Measurements from ENCODE around the gene TSSK6.

Gene TSSK6

GRCh38 chr19:19514215-19514657 is 1.1 kb downstream of the TSSK6 start:
- H3K4me3 ChIP-seq (ENCODE audit: low read depth, low read length, poor library complexity, severe bottlenecking) = no peak overlapping the region
- peaks cover 27% of the 10 kb centered on the region for H3K79me2 ChIP-seq (ENCODE audit: insufficient read depth, low read length)
- H3K4me1 ChIP-seq (ENCODE audit: insufficient read depth, low read length, severe bottlenecking) = peaks cover 27% of the 10 kb centered on the region
- H2AFZ ChIP-seq (ENCODE audit: low read length) = no peak overlapping the region
- H3K4me2 ChIP-seq (ENCODE audit: low read length) = no peak overlapping the region
- no peaks in the 10 kb centered on the region for H4K20me1 ChIP-seq (ENCODE audit: insufficient read depth, low read length)
- H3K9me3 ChIP-seq (ENCODE audit: low read length) = no peaks in the 10 kb centered on the region
- H3K27ac ChIP-seq (ENCODE audit: low read depth, low read length, poor library complexity, severe bottlenecking) = no peak overlapping the region
- H3K9ac ChIP-seq (ENCODE audit: low read length) = no peak overlapping the region
- H3K9me2 ChIP-seq (ENCODE audit: low read depth, low read length) = no peaks in the 10 kb centered on the region
- no peaks in the 10 kb centered on the region for H3K27me3 ChIP-seq (ENCODE audit: insufficient read depth, low read length)
- no peak for TF ChIP-seq CTCF (IDR thresholded peaks at IDR 0.05; ENCODE audit: low read length)
- no peak for TF ChIP-seq EZH2 (IDR thresholded peaks at IDR 0.05; ENCODE audit: borderline replicate concordance, low read length)
- no peaks in the 10 kb centered on the region for H3F3A ChIP-seq (ENCODE audit: insufficient read depth, low read length)
- H3K36me3 ChIP-seq (ENCODE audit: insufficient read depth, low read length) = peaks cover 7% of the 10 kb centered on the region; the same call in 1 of the 2 replicates

- no peak overlapping the region for H2AFZ ChIP-seq (ENCODE audit: low read length)
- H3K79me2 ChIP-seq (ENCODE audit: insufficient read depth, low read length) = peaks cover 23% of the 10 kb centered on the region
- H4K20me1 ChIP-seq (ENCODE audit: insufficient read depth, low read length) = no peaks in the 10 kb centered on the region
- H3K9me3 ChIP-seq (ENCODE audit: low read length) = no peaks in the 10 kb centered on the region
- peaks cover 4% of the 10 kb centered on the region; the same call in 1 of the 2 replicates for H3K36me3 ChIP-seq (ENCODE audit: insufficient read depth, low read length)
- H3K4me2 ChIP-seq (ENCODE audit: low read length) = no peak overlapping the region
- no peaks in the 10 kb centered on the region for H3F3A ChIP-seq (ENCODE audit: insufficient read depth, low read length)
- peaks cover 24% of the 10 kb centered on the region for H3K4me1 ChIP-seq (ENCODE audit: insufficient read depth, low read length, severe bottlenecking)
- H3K9me2 ChIP-seq (ENCODE audit: low read depth, low read length) = no peaks in the 10 kb centered on the region
- H3K4me3 ChIP-seq (ENCODE audit: low read depth, low read length, poor library complexity, severe bottlenecking) = no peak overlapping the region
- TF ChIP-seq EZH2 (IDR thresholded peaks at IDR 0.05; ENCODE audit: borderline replicate concordance, low read length) = no peak
- no peak for TF ChIP-seq CTCF (IDR thresholded peaks at IDR 0.05; ENCODE audit: low read length)
- H3K27me3 ChIP-seq (ENCODE audit: insufficient read depth, low read length) = no peaks in the 10 kb centered on the region
- no peak overlapping the region for H3K27ac ChIP-seq (ENCODE audit: low read depth, low read length, poor library complexity, severe bottlenecking)
- no peak overlapping the region for H3K9ac ChIP-seq (ENCODE audit: low read length)
These were observed 1.7 kb downstream of the TSSK6 start for GRCh38 chr19:19513682-19514081.

GRCh38 chr19:19510432-19510831 is 4.9 kb downstream of the TSSK6 start:
- H3K9ac ChIP-seq (ENCODE audit: low read length) = no peak overlapping the region
- no peak overlapping the region for H2AFZ ChIP-seq (ENCODE audit: low read length)
- no peak overlapping the region for H3K4me2 ChIP-seq (ENCODE audit: low read length)
- H3K4me1 ChIP-seq (ENCODE audit: insufficient read depth, low read length, severe bottlenecking) = peaks cover 3% of the 10 kb centered on the region
- H3K27ac ChIP-seq (ENCODE audit: low read depth, low read length, poor library complexity, severe bottlenecking) = no peak overlapping the region
- no peak overlapping the region for H3K4me3 ChIP-seq (ENCODE audit: low read depth, low read length, poor library complexity, severe bottlenecking)
- peaks cover 26% of the 10 kb centered on the region for H3K36me3 ChIP-seq (ENCODE audit: insufficient read depth, low read length)
- no peaks in the 10 kb centered on the region for H3K79me2 ChIP-seq (ENCODE audit: insufficient read depth, low read length)
- H4K20me1 ChIP-seq (ENCODE audit: insufficient read depth, low read length) = no peaks in the 10 kb centered on the region
- H3F3A ChIP-seq (ENCODE audit: insufficient read depth, low read length) = no peaks in the 10 kb centered on the region
- H3K9me3 ChIP-seq (ENCODE audit: low read length) = no peaks in the 10 kb centered on the region
- TF ChIP-seq CTCF (IDR thresholded peaks at IDR 0.05; ENCODE audit: low read length) = no peak
- no peak for TF ChIP-seq EZH2 (IDR thresholded peaks at IDR 0.05; ENCODE audit: borderline replicate concordance, low read length)
- no peaks in the 10 kb centered on the region for H3K27me3 ChIP-seq (ENCODE audit: insufficient read depth, low read length)
- no peaks in the 10 kb centered on the region for H3K9me2 ChIP-seq (ENCODE audit: low read depth, low read length)

Measured in OCI-LY1 (cell line).